SU-DHL-6 (cell line): ENCODE measurements around the gene NDRG4.
"Not testable (repeated sequence)": the region's sequence is repeated elsewhere in the genome, so short reads cannot be mapped to it uniquely, and the experiment has no call there.

ENCODE experiments used
- H2AFZ ChIP-seq: fragments of 200-600 bp; sonication (generic); 2 replicates; pipeline ENCODE4 v1.6.1; 2014; ENCODE audit warnings: low read depth, mild to moderate bottlenecking, moderate library complexity, mixed read lengths, antibody characterized with exemption, low read length; ENCODE audit not compliant: severe bottlenecking
- H3F3A ChIP-seq: fragments of 200-600 bp; shearing (Covaris generic); 2 replicates; pipeline ENCODE4 v1.6.0; 2016; ENCODE audit warnings: antibody characterized with exemption, mild to moderate bottlenecking; ENCODE audit not compliant: insufficient read depth
- H3K27ac ChIP-seq: fragments of 200-600 bp; sonication (generic); 2 replicates; pipeline ENCODE4 v1.5.1; 2016; ENCODE audit warnings: low read depth, mild to moderate bottlenecking, low read length, moderate library complexity, mixed read lengths
- H3K27me3 ChIP-seq: fragments of 200-600 bp; sonication (generic), shearing (Covaris generic); 2 replicates; pipeline ENCODE4 v1.6.0; 2014; ENCODE audit warnings: mild to moderate bottlenecking, low read length
- H3K36me3 ChIP-seq: fragments of 200-600 bp; sonication (generic); 2 replicates; pipeline ENCODE4 v1.6.1; 2014; ENCODE audit warnings: mild to moderate bottlenecking, low read length, mixed read lengths
- H3K4me2 ChIP-seq: fragments of 300-600, 200-600 bp; shearing (Covaris generic), sonication (generic); 2 replicates; pipeline ENCODE4 v1.6.0; 2014; ENCODE audit warnings: low read length, low read depth, mild to moderate bottlenecking; ENCODE audit not compliant: poor library complexity, severe bottlenecking
- H3K4me3 ChIP-seq: fragments of 200-600 bp; sonication (generic); 2 replicates; pipeline ENCODE4 v1.5.1; 2014; ENCODE audit warnings: antibody characterized with exemption, low read length, mild to moderate bottlenecking, mixed read lengths; ENCODE audit not compliant: insufficient read depth, poor library complexity, severe bottlenecking
- H3K79me2 ChIP-seq: fragments of 200-600 bp; sonication (generic); 2 replicates; pipeline ENCODE4 v1.6.1; 2014; ENCODE audit warnings: mild to moderate bottlenecking, low read length, moderate library complexity; ENCODE audit not compliant: insufficient read depth
- H3K9ac ChIP-seq: fragments of 200-600 bp; sonication (generic); 2 replicates; pipeline ENCODE4 v1.7.0; 2014; ENCODE audit warnings: mild to moderate bottlenecking, low read length
- H3K9me2 ChIP-seq: fragments of 200-600 bp; sonication (generic); replicated peaks from 2 replicates; pipeline ENCODE4 v1.6.1; 2014; ENCODE audit warnings: low read length; ENCODE audit not compliant: insufficient read depth
- H3K9me3 ChIP-seq: fragments of 200-600 bp; sonication (generic); 2 replicates; pipeline ENCODE4 v1.6.1; 2014; ENCODE audit warnings: low read length, mixed read lengths; ENCODE audit not compliant: insufficient read depth
- H4K20me1 ChIP-seq: fragments of 200-600 bp; sonication (generic); 2 replicates; pipeline ENCODE4 v1.6.1; 2014; ENCODE audit warnings: low read depth, mild to moderate bottlenecking, antibody characterized with exemption, low read length, moderate library complexity, mixed read lengths
- CTCF ChIP-seq: fragments of 200-600 bp; sonication (generic); IDR thresholded peaks from one replicate; pipeline ENCODE4 v1.5.1; 2017; ENCODE audit warnings: antibody characterized with exemption, mild to moderate bottlenecking, low read length, moderate library complexity; ENCODE audit not compliant: insufficient read depth, poor library complexity, severe bottlenecking
- EZH2phosphoT487 ChIP-seq: fragments of 200-600 bp; sonication (generic), shearing (Covaris generic); conservative IDR thresholded peaks from 2 replicates; pipeline ENCODE4 v1.6.1; 2018; ENCODE audit warnings: mild to moderate bottlenecking, antibody characterized with exemption, low read length, moderate library complexity, mixed read lengths

NDRG4 gene

DNA sequence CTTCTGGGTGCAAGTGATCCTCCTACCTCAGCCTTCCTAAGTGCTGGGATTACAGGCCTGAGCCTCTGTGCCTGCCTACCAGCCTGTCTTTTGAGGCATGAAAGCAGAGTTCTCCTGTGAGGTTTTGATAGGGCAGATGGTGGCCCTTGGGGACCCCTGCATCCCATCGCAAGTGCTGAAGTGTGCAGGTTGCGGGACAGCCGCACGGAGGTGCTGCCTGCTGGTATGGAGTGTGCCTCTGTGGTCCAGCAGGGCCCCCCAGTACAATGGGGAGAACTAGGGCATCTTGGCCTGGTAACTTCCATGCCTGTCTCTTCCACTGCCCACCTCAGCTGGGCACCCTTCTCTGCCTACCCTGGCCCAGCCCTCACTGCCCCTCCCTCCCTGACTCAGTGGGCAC, 9.9 kb upstream of the NDRG4 start:
- H3K9ac ChIP-seq: no peak overlapping the region
- H2AFZ ChIP-seq: no peak overlapping the region
- H3K4me2 ChIP-seq: no peak overlapping the region
- no peak for TF ChIP-seq EZH2phosphoT487
- TF ChIP-seq CTCF: no peak
- H3K27me3 ChIP-seq: no peaks in the 10 kb centered on the region
- no peaks in the 10 kb centered on the region for H4K20me1 ChIP-seq
- H3K27ac ChIP-seq: no peak overlapping the region
- no peak overlapping the region for H3K4me3 ChIP-seq
- H3K9me2 ChIP-seq: no peaks in the 10 kb centered on the region
- H3K79me2 ChIP-seq: no peaks in the 10 kb centered on the region
- H3K9me3 ChIP-seq: no peaks in the 10 kb centered on the region
- H3K36me3 ChIP-seq: no peaks in the 10 kb centered on the region
- H3F3A ChIP-seq: no peaks in the 10 kb centered on the region

- H3K36me3 ChIP-seq, H3K27ac ChIP-seq, H3K4me3 ChIP-seq, H3F3A ChIP-seq, H4K20me1 ChIP-seq, H2AFZ ChIP-seq, H3K9me3 ChIP-seq, H3K9ac ChIP-seq, H3K4me2 ChIP-seq, H3K9me2 ChIP-seq, H3K79me2 ChIP-seq, H3K27me3 ChIP-seq: not testable (repeated sequence)
Observed at GRCh38 chr16:58490539-58490938, 9.4 kb upstream of the NDRG4 start.

GRCh38 chr16:58492066-58492465, 7.9 kb upstream of the NDRG4 start:
- Histone ChIP-seq H3K79me2 (no peaks in the 10 kb centered on the region), H3K9me3 (no peaks in the 10 kb centered on the region), H3K9me2 (no peaks in the 10 kb centered on the region), H3K27me3 (no peaks in the 10 kb centered on the region), H3K36me3 (no peaks in the 10 kb centered on the region), H3K27ac (no peak overlapping the region), H3K4me3 (no peak overlapping the region), H3K9ac (no peak overlapping the region), H4K20me1 (no peaks in the 10 kb centered on the region), H3F3A (no peaks in the 10 kb centered on the region), H2AFZ (no peak overlapping the region), H3K4me2 (no peak overlapping the region)
- TF ChIP-seq EZH2phosphoT487 (no peak), CTCF (no peak)

DNA sequence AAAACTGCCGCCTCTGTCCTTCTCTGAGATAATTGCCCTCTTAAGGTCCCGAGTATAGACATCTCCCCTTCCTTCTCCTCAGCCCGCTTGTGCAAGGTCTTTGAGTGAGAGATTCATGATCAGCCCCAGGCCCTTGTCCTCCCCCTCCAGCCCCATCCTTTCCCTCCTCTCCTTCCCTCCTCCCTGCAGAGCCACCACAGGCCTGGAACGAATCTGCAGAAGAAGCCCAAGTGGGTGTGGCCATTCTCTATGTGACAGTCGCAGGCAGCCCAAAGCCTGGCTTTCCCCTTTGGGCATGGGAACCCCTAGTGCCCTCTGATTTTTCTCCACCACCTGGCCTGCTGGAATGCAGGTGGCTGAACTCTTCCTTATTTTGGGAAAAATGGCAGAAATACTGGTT, 7.2 kb upstream of the NDRG4 start:
- H2AFZ ChIP-seq: no peak overlapping the region
- no peaks in the 10 kb centered on the region for H3K36me3 ChIP-seq
- H3K9me2 ChIP-seq: no peaks in the 10 kb centered on the region
- no peak for TF ChIP-seq EZH2phosphoT487
- TF ChIP-seq CTCF: no peak
- no peak overlapping the region for H3K27ac ChIP-seq
- H3K79me2 ChIP-seq: no peaks in the 10 kb centered on the region
- H3F3A ChIP-seq: no peaks in the 10 kb centered on the region
- H4K20me1 ChIP-seq: no peaks in the 10 kb centered on the region
- no peaks in the 10 kb centered on the region for H3K9me3 ChIP-seq
- no peak overlapping the region for H3K4me3 ChIP-seq
- no peak overlapping the region for H3K4me2 ChIP-seq
- H3K27me3 ChIP-seq: no peaks in the 10 kb centered on the region
- no peak overlapping the region for H3K9ac ChIP-seq
